Measurements from ENCODE around the gene CMTM5.
"Not testable (repeated sequence)": the region's sequence is repeated elsewhere in the genome, so short reads cannot be mapped to it uniquely, and the experiment has no call there.

The CMTM5 gene

DNA sequence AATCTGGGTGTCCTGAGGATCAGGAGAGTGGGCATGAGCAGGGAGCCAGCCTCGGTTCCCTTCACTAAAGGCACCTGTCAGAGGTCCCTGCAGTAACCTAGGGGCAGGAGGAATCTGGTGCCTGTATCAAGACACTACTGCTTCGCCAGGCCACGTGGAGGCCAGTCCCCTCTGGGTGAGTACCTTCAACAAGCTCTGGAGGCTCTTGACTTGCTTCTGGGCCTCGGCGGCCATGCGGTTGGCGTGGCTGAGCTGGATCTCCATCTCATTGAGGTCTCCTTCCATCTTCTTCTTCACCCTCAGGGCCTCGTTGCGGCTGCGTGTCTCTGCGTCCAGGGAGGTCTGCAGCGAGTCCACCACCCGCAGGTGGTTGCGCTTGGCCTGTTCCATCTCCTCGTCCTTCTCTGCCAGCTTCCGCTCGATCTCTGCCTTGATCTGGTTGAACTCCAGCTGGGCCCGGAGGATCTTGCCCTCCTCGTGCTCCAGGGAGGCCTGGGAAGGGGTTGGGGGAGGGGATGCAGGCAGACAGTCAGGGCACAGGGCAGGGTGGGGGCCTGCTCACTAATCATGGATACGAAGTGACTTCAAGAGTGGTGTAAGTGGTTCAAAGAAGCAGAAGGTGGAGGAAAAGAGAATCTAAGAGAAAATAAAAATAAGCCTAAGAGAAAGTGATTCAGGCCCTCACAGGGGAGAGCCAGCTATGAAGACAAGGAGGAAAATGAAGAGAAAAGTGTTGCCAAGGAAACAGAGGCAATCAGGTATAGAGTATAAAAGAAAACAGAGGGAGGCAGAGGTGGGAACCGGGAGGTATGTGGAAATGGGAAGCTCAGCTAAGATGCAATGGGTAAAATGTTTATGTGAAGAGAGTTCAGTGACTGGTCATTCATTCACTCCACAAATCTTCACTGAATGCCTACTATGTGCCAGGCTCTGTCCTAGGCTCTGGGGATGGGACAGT lies 39.3 kb downstream of the CMTM5 start:
- DNase-seq = no peak

DNA sequence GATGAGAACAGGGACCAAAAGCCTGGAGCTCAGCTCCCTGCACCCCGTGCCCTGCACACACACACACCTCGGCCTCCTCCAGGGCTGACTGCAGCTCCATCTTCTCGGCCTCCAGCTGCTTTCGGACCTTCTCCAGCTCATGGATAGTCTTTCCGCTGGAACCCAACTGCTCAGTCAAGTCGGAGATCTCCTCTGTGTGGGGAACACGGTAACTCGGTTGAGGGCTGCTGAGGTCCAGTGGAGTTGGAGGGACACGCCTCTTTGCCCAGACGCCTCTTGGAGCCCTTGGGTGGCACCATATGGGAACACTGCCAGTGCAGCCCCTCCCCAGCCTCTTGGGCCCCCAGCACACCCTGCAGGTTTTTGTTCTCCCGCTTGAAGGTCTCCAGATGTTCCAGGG lies 40.0 kb downstream of the CMTM5 start:
- DNase-seq = no peak

DNA sequence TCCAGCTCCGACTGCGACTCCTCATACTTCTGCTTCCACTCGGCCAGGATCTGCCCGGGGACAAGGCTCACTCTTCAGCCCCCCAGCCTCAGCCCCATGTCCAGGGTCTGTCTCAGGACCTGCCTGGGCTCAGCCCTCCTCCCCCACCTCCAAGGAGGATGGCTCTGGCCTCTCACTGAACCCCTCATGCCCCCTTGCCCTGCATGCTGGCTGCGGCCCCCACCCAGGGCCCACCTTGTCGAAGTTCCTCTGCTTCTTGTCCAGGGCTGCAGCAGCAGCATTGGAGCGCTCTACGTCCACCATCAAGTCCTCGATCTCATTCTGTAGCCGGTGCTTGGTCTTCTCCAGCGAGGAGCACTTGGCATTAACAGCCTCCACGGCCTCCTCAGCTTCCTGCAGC lies 40.4 kb downstream of the CMTM5 start:
- DNase-seq = not testable (repeated sequence)

DNA sequence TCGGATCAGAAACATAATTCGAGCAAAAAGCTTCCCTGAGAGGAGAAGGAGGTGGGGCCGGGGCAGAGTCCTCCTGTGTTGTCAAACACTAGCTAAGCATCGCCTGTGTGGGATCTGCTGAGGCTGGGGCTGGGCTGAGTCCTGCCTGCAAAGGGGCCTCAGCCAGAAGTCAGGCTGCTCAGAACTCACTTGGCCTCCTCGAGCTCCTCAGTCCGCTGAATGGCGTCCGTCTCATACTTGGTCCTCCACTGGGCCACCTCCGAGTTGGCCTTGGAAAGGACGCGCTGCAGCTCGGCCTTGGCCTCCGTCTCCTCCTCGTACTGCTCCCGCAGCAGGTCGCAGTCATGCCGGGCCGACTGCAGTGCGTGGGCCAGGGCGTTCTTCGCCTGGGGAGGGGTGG lies 41.2 kb downstream of the CMTM5 start:
- DNase-seq = no peak

DNA sequence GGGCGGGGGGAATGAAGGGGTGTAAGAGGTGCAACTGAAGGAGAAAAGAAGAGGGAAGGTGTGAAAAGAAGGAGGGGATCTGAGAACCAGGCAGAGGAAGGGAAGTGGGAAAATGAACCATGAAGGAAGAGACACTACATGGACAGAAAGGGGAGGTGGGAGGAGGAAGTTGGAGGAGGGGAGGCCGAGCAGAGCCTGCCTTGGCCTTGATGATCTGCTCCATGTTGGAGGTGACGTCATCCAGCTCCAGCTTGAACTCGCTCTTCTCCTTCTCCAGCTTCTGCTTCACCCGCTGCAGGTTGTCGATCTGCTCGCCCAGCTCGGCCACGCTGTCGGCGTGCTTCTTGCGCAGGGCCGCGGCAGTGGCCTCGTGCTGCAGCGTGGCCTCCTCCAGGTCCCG lies 42.8 kb downstream of the CMTM5 start:
- DNase-seq = not testable (repeated sequence)

DNA sequence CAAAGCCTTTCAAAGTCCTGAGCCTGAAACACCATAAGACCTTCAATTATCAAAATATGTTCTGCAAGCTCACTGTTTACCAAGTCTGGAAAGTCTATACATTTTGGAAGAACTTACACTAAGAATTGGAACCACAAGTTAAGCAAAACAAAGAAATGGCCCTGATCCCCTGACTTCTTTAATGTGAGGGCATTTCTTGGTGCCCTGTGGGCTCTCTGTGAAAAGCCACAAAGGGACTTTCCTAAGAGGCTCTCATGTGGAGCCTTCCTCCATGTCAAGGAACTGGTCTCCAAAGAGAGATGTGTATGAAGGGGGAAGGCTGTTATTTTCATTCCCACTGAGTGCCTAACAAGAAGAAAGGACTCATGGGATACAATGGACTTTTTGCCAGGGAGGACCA lies 44.7 kb downstream of the CMTM5 start:
- no peak for DNase-seq

DNA sequence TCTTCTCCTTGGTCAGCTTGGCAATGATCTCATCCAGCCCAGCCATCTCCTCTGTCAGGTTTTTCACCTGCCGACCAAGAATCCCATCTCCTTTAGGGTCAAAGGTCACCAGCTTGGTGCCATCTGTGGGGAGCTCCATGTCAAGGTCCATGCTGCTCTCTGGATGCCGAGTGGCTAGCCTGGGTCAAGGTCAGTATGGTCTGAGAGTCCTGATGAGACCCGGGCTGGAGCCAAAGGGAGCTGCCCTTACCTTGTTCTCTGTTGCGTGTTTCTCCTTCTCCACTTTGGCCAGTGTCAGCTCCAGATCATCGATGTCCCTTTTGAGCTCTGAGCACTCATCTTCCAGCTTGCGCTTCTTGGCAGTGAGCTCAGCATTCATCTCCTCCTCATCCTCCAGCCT lies 46.8 kb downstream of the CMTM5 start:
- no peak for DNase-seq

DNA sequence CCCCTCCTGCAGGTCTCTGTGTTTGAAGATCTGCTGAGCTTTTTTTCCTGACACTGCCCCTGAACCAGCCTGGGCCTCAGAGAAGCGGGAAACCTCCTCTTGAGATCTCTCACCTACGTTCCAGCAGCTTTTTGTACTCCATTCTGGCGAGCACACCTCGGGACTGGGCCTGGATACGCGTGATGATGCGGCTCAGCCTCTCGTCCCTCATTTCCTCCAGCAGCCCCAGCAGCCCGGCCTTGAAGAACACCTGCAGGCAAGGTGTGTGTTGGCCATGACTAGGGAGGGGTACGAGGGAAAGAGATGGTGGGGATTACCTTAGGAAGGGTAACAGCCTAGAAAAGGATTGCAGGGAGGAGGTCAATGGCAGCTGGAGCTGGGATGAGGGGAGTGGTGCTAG lies 48.3 kb downstream of the CMTM5 start:
- DNase-seq = no peak

DNA sequence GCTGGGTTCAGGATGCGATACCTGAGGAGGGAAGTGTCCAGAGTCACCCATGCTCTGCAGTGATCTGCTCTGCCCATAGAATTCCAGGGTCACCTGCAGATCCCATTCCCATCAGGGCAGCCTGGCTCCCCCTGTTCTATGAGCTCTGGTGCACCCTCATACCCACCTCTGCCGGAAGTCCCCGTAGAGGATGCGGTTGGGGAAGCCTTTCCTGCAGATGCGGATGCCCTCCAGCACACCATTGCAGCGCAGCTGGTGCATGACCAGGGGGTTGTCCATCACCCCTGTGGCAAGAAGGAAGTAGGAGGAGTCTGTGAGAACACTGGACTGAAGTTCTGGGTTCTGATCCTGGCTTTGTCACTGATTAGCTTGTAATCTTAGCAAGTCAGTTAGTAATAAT lies 49.0 kb downstream of the CMTM5 start:
- DNase-seq = not testable (repeated sequence)

DNA sequence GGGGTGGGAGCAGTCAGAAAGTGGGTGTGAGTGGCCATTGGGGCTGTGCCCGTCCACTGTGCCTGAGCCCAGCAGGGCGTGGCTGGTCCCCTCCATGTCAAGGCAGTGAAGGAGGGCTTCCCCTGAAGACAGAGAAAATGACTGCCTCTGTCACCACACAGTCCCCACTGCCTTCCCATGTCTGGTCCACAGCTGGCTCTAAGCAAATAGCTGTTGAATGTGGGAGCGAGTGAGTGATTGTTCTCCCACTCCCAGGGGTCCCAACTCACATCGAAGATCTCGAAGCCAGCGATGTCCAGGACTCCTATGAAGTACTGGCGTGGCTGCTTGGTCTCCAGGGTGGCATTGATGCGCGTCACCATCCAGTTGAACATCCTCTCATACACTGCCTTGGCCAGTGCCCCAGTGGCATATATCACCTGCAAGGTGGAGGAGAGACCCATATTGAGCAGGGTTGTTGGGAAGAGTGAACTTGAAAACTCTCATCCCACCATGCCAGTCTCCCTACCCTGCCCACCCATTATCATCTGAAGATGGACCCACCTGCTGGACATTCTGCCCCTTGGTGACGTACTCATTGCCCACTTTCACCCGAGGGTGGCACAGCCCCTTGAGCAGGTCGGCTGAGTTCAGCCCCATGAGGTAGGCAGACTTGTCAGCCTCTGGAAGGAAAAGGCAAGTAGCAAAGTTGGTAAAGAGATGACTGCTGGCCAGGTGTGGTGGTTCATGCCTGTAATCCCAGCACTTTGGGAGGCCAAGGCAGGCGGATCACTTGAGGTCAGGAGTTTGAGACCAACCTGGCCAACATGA lies 52.0 kb downstream of the CMTM5 start:
- no peak for DNase-seq
